ENCODE measurements around the gene RPL4.

Gene RPL4

DNA sequence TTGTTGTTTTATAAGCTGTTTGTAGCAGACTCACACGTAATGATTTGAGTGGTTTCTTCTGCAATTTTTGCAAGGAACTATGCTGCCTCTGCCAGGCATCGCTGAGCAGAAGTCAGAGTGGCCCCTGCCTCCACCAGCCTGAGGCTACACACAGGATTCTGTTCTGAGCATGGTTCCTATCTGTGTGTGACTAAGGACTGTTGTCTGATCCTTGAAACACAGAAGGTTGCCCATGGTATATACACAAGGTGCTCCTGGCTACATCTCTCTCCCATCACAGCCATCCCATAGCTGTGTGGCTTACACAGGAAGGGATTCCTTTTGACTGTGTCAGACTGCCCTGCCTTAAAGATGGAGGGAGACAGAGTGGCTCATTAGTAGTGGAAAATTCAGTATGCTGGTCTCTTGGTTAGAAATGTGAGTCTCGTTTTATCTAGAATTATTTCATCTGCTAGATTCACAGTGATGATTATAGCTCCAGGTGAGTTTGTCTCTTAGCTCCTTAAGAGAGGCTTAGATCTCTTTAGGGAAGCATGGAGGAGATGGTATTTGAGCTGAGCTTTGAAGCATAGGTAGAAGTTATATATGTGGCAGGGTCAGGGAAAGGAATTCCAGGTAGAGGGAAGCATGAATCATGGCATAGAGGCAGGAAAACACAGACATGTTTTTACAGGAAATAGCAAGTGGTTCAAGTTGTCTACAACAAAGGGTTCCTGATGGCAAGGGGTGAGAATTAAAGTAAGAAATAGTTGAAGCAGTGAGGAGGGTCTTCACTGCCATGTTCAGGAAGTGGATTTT lies 44.6 kb downstream of the RPL4 start:
- TF ChIP-seq, protein P1, sequence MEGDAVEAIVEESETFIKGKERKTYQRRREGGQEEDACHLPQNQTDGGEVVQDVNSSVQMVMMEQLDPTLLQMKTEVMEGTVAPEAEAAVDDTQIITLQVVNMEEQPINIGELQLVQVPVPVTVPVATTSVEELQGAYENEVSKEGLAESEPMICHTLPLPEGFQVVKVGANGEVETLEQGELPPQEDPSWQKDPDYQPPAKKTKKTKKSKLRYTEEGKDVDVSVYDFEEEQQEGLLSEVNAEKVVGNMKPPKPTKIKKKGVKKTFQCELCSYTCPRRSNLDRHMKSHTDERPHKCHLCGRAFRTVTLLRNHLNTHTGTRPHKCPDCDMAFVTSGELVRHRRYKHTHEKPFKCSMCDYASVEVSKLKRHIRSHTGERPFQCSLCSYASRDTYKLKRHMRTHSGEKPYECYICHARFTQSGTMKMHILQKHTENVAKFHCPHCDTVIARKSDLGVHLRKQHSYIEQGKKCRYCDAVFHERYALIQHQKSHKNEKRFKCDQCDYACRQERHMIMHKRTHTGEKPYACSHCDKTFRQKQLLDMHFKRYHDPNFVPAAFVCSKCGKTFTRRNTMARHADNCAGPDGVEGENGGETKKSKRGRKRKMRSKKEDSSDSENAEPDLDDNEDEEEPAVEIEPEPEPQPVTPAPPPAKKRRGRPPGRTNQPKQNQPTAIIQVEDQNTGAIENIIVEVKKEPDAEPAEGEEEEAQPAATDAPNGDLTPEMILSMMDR (conservative IDR thresholded peaks at IDR 0.05; ENCODE audit: low read depth) = no peak
- DNase-seq (ENCODE audit: low spot score) = peak; percentile 80
- CTCF ChIA-PET = interaction anchor here (0.6 to 0.9 kb wide), 2 partner anchors 33 to 38 kb away, joined by 6 to 8 read pairs; partner anchors contain the start of gene SNAPC5
- H3K27ac ChIP-seq = peak overlapping the region; percentile 61
- POLR2A ChIA-PET (ENCODE audit: low non-redundant PET) = interaction anchor here (0.5 kb wide), 1 partner anchor 113 kb away, joined by 3 read pairs; no protein-coding TSS in a partner anchor

DNA sequence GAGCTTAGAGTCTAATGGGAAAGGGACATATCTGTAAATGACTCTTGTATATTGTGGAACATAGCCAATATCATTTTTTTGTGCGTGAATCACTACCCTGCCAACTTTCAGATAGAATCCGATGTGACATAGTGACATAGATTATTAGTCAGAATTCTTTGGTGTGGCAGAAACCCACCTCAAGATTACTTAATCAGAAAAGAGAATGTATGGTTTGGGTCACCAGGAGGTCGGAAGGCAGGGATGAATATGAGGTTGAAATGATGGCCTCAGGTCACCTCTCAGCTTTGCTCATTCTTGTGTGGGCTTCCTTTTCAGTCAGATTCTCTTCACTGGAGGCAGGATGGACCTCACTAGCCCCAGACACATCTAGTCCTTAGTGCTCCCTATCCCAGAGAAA lies 48.4 kb downstream of the RPL4 start:
- CTCF ChIA-PET = no interaction called here
- POLR2A ChIA-PET (ENCODE audit: low non-redundant PET) = no interaction called here
- no peak for DNase-seq (ENCODE audit: low spot score)
- H3K27ac ChIP-seq = no peak overlapping the region
- TF ChIP-seq, protein P1 (conservative IDR thresholded peaks at IDR 0.05; ENCODE audit: low read depth) = no peak

DNA sequence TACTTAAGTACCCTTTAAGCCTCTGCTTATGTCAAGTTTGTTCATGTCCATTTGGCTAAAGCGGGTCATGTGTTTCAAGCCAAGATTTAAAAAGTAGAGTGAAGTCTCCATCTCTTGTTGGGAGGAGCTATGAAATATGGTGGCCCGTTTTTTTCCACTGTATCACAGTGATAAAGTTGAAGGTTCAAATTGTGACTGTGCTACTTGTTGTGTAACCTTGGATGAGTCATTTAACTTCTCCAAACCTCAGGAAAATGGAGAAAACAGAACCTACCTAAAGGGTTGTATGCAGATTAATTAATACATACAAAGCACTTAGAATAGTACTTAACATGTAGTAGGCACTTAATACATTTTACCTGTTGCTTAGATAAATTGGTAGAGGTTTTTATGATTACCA lies 50.5 kb downstream of the RPL4 start:
- CTCF ChIA-PET = interaction anchor here (0.9 kb wide), 1 partner anchor 44 kb away, joined by 3 read pairs; no protein-coding TSS in a partner anchor
- no peak overlapping the region for H3K27ac ChIP-seq
- TF ChIP-seq, protein P1 (conservative IDR thresholded peaks at IDR 0.05; ENCODE audit: low read depth) = no peak
- POLR2A ChIA-PET (ENCODE audit: low non-redundant PET) = no interaction called here
- no peak for DNase-seq (ENCODE audit: low spot score)

DNA sequence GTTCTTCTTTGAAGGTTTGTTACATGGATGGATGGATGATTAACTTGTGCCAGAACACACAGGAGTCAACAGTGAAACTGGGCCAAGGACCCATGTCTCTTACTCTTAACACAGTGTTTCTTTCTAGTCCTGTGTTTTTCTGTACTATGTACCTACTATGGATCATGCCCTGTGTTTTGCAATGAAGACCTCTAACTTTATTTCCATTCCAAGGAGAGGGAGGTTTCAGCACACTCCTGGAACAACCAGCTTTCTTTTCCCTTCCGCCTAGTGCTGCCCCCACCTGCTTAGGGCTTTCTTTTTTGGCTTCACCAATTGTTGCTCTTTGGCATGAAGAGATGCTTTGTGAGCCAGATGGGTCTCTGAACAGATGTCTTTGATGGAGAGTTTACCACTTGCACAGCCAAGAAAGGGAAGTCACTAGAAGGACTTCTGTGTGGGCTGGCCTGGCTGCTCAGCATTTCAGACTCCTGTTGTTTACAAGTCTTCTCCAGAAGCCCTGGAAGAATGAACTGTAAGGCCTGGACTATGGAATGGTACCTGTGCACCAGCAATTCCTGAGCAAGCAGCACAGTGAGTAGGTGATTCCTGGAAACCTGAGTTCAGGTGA lies 51.6 kb downstream of the RPL4 start:
- CTCF ChIA-PET = no interaction called here
- H3K27ac ChIP-seq = no peak overlapping the region
- POLR2A ChIA-PET (ENCODE audit: low non-redundant PET) = no interaction called here
- DNase-seq (ENCODE audit: low spot score) = no peak
- TF ChIP-seq, protein P1 (conservative IDR thresholded peaks at IDR 0.05; ENCODE audit: low read depth) = no peak

DNA sequence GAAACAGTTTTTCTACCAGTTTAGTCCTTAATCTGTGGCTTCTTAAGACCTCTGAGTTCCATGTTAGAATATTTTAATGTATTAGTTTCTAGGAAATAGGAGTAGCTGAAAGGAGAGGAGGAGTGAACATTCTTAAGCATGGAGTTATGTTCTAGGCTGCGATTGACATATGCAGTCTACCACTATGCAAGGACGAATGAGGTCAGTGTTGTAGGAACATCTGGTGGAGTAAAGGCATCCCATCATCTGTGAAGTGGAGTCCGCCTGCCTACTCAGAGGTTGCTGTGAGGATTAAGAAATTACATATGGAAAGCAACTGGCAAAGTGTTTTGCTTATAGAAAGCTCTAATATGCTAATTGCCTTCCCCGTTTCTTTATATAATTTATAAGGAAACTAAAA lies 52.2 kb downstream of the RPL4 start:
- ChIA-PET POLR2A (ENCODE audit: low non-redundant PET) (no interaction called here), CTCF (no interaction called here)
- H3K27ac ChIP-seq = no peak overlapping the region
- TF ChIP-seq, protein P1 (conservative IDR thresholded peaks at IDR 0.05; ENCODE audit: low read depth) = no peak
- DNase-seq (ENCODE audit: low spot score) = no peak
